Ovary (tissue), 9 donors: ENCODE data around the gene GZMA. TPM values are rescaled to one million over a fixed set of nuclear protein-coding genes. Genes with fewer than 3 reads are reported as not detected.
"Not testable (repeated sequence)": the region's sequence is repeated elsewhere in the genome, so short reads cannot be mapped to it uniquely, and the experiment has no call there.

Experiments
- DNase-seq, 5 donors: peaks; one replicate each; pipeline ENCODE4 v3.0.0-alpha.2; 2019 to 2020
- H3K27ac ChIP-seq, 2 donors: fragments of 200-600 bp; one replicate each; pipeline versions ENCODE4 v1.5.1 to v1.8.0; 2019 to 2022
- H3K27me3 ChIP-seq: fragments of 200-600 bp; one replicate; pipeline ENCODE4 v1.8.0; 2022
- H3K36me3 ChIP-seq: fragments of 200-600 bp; sonication (generic); one replicate; pipeline ENCODE4 v1.5.1; 2019
- H3K4me1 ChIP-seq: one replicate; pipeline ENCODE4 v1.8.1; 2013; ENCODE audit warnings: mild to moderate bottlenecking, moderate library complexity; ENCODE audit not compliant: insufficient read depth
- H3K4me3 ChIP-seq: fragments of 200-600 bp; sonication (generic); one replicate; pipeline ENCODE4 v1.5.1; 2017
- H3K9me3 ChIP-seq, 2 donors: fragments of 200-600 bp in 1 of 2; sonication (generic) in 1 of 2; one replicate each; pipeline versions ENCODE4 v1.5.1 to v1.8.1; 2013 to 2019; ENCODE audit warnings: mild to moderate bottlenecking in 1 of 2, moderate library complexity in 1 of 2
- CTCF ChIP-seq, 3 donors: fragments of 450-650 bp in 2 of 3; fragments of 200-600 bp in 1 of 3; IDR thresholded peaks; one replicate each; pipeline versions ENCODE4 v1.5.1 to v1.8.0; 2016 to 2022; ENCODE audit warnings: antibody characterized with exemption in 3 of 3, mild to moderate bottlenecking in 1 of 3
- EP300 ChIP-seq: sonication (generic); formaldehyde crosslinking; IDR thresholded peaks from one replicate; pipeline ENCODE4 v1.6.1; 2017; ENCODE audit warnings: antibody characterized with exemption
- POLR2A ChIP-seq: fragments of 450-650 bp; IDR thresholded peaks from one replicate; pipeline ENCODE4 v1.6.1; 2017; ENCODE audit warnings: antibody characterized with exemption, mild to moderate bottlenecking, moderate library complexity
- WGBS, 3 donors: extraction: QIAGEN DNeasy Blood & Tissue Kit in 1 of 3; methylation state at CpG; one replicate each; pipeline versions ENCODE4 v1.1.5 to v1.1.7; 2013 to 2017; 5-methylcytosine and 5-hydroxymethylcytosine counted together
- intact Hi-C, 4 donors: fragments of 100-400 bp; cut with DNase I; formaldehyde crosslinking; loops; one replicate each; pipeline versions ENCODE4 v1.11.0 to v1.15.1; 2022 to 2023
- polyA plus RNA-seq, 2 donors: library from polyadenylated mRNA; stranded (reverse); fragments of 200-250 nt in 1 of 2; fragments of 350-450 nt in 1 of 2; fragmentation: Illumina TruSeq in 1 of 2; extraction: RNeasy Lipid Tissue Mini Kit (QIAGEN cat#74804) in 1 of 2; gene quantifications; one replicate each; pipeline ENCODE4 v1.2.3, GENCODE V29; 2013 to 2014
- total RNA-seq, 7 donors: library from RNA; depleted of rRNA in 2 of 7; stranded (reverse); fragments of >200 nt in 2 of 7; fragmentation: NEBNext Ultra II Directional in 3 of 7; extraction: Animal tissue kit (Norgen Biotek cat#: 25700) in 3 of 7; gene quantifications; one replicate each; pipeline versions ENCODE4 v1.1.0 to v1.2.4, GENCODE V29; 2016 to 2023
- donor health status: DM: no; HTN: no; CAD: no; lungs with moderate emphysema.
- donor health status: DM: no; HTN: no; CAD: no.
- donor health status: Bipolar disorder and iron deficiency.
- donor health status: DM: yes; HTN: yes; CAD: no.
- donor health status: DM: no; HTN: no; CAD: no.
- donor health status: DM: yes; HTN: yes; CAD: no.

The GZMA gene
- total and polyA plus RNA-seq, 9 donors: 0.51 to 12.9 (median 1.0) TPM; not detected in 1

DNA sequence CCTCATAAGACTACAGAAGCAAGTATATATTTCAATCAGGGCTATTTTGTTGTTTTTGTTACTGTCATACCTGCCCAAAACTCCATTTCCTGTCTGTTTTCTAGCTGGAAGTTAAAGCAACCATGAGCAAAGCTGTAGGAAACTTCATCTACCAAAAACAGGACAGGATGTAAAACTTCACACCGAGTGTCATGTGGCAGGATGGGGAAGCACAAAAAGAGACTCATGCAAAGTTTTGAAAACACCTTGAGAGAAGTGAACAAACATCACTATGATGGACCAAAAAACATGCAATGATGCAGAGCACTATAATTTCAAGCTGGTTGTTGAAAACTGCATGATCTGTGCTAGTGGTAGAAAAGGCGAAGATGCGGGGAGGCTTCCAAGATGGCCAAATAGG is 6.3 kb upstream of the GZMA start:
- no peaks in the 10 kb centered on the region for H3K4me1 ChIP-seq
- DNase-seq: no peak
- no peak for TF ChIP-seq POLR2A
- no peak for TF ChIP-seq CTCF (IDR thresholded peaks at IDR 0.05)
- no peak for TF ChIP-seq EP300
- no peak overlapping the region for H3K4me3 ChIP-seq
- H3K27ac ChIP-seq: no peak overlapping the region
- intact Hi-C loops: no loop called here
- WGBS, 3 donors: 67 to 92% (median 76%) methylated on average over 3 of the region's 3 CpGs
- H3K27me3 ChIP-seq: no peaks in the 10 kb centered on the region
- no peaks in the 10 kb centered on the region for H3K9me3 ChIP-seq
- H3K36me3 ChIP-seq: no peaks in the 10 kb centered on the region

DNA sequence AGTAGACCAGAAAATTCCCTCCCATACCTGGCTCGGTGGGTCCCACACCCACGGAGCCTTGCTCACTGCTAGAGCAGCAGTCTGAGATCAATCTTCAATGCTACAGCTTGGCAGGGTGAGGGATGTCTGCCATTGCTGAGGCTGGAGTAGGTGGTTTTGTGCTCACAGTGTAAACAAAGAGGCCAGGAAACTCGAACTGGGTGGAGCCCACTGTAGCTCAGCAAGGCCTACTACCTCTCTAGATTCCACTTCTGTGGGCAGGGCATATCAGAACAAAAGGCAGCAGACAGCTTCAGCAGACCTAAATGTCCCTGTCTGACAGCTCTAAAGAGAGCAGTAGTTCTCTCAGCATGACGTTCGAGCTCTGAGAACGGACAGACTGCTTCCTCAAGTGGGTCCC is 5.6 kb upstream of the GZMA start:
- no peaks in the 10 kb centered on the region for H3K27me3 ChIP-seq
- DNase-seq: no peak
- no peak overlapping the region for H3K27ac ChIP-seq
- H3K4me3 ChIP-seq: no peak overlapping the region
- no peaks in the 10 kb centered on the region for H3K4me1 ChIP-seq
- no peaks in the 10 kb centered on the region for H3K36me3 ChIP-seq
- TF ChIP-seq EP300 (no peak), POLR2A (no peak), CTCF (IDR thresholded peaks at IDR 0.05) (no peak)
- intact Hi-C loops: no loop called here
- WGBS, 3 donors: 72 to 76% (median 75%) methylated on average over 6 of the region's 6 CpGs
- H3K9me3 ChIP-seq: no peaks in the 10 kb centered on the region

DNA sequence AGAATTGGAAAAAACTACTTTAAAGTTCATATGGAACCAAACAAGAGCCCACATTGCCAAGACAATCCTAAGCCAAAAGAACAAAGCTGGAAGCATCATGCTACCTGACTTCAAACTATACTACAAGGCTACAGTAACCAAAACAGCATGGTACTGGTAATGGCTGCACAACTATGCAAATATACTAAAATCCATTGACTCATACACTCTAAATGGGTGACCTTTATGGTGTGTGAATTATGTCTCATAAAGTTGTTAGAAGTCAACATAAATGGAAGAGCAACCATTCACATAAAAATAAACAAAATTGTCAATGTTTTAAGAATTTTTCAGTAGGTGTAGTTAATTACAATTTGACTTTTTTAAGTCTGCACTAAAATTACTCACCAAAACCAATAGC is 1.3 kb upstream of the GZMA start:
- H3K27ac ChIP-seq, intact Hi-C loops: not testable (repeated sequence)

DNA sequence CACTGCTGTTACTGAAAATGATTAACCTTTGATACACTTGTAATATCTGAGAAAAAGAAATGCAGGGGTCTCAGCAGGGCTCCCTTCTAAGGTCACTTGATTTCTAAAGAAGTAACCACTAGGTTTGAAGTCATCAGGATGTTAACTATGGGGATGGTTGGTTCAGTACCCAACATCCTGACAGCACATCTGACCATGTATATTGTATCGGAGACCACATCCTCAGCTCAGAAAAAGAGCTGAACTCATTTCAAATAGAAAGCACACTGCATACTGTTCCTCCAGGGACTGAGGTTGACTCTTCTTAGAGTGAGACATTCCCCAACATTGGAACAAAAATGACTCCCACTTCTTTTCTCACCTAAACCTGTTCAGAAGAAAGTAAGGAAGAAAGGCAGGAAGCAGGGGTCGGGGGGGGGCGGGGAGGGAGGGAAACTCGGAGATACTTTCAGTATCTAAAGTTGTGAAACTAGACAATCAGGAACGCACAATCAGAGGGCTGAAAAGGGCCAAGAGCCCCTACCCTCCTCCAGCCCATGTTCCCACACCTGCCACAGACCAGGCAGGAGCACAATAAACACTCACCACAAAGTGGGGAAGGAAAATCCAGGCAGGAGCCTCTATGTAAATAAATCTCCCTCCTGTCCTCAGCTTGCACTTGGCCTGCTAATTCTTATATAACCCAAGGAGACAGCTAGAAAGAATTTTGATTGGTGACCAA is 730 bp upstream of the GZMA start:
- no peak overlapping the region for H3K4me3 ChIP-seq
- H3K27me3 ChIP-seq: no peaks in the 10 kb centered on the region
- no peak overlapping the region for H3K27ac ChIP-seq
- no peaks in the 10 kb centered on the region for H3K9me3 ChIP-seq
- no peaks in the 10 kb centered on the region for H3K36me3 ChIP-seq
- no peak for TF ChIP-seq EP300
- no peak for TF ChIP-seq POLR2A
- no peak for TF ChIP-seq CTCF (IDR thresholded peaks at IDR 0.05)
- H3K4me1 ChIP-seq: no peaks in the 10 kb centered on the region
- WGBS, 3 donors: 74 to 85% (median 80%) methylated on average over 5 of the region's 5 CpGs
- intact Hi-C loops: no loop called here
- DNase-seq: no peak

More for the DNA sequence above, 1.3 kb upstream of the GZMA start:
- DNase-seq, H3K9me3 ChIP-seq, H3K27me3 ChIP-seq, H3K36me3 ChIP-seq, H3K4me3 ChIP-seq, H3K4me1 ChIP-seq: not testable (repeated sequence)

DNA sequence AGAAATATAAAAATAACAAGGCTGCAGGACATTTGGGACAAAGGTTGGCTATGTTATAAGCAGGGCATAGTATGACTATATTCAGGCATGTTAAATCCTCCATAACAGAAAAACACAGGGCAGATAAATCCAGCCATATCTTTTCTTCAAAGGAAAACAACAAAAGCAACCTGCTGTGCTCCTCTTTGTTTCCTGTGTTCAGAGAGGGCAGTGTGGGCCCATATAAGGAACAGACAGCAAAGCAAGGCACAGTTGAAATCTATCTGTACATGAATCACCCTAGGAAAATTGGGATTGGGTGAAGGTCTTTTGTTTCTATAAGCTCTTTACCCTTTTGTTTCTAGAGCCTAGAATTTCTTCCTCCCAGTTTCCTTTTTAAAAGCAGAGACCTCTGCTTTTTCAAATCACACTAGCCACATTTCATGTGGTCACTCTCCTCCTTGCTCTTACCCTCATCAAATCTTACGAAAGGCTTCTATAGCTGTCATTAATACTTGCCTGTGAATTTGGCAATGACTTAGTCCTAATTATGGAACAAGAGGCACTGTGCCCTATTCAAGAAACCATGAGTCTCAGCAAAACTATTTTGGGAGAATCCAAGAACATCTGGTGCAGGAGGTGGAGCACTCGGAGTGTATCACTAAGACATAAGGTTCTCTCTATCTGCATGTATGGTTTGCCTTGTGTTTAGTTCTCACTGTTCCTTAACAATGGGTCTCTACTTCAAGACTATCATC is 1.8 kb downstream of the GZMA start:
- H3K9me3 ChIP-seq: no peaks in the 10 kb centered on the region
- intact Hi-C loops: no loop called here
- H3K36me3 ChIP-seq: no peaks in the 10 kb centered on the region
- TF ChIP-seq POLR2A: no peak
- TF ChIP-seq CTCF (IDR thresholded peaks at IDR 0.05): no peak
- TF ChIP-seq EP300: no peak
- no peak overlapping the region for H3K4me3 ChIP-seq
- H3K27me3 ChIP-seq: no peaks in the 10 kb centered on the region
- H3K27ac ChIP-seq: no peak overlapping the region
- 79 to 90% (median 88%) methylated on average over 2 of the region's 2 CpGs for WGBS, 3 donors
- no peaks in the 10 kb centered on the region for H3K4me1 ChIP-seq
- DNase-seq: no peak
